ENCODE measurements around the gene ALK.

Gene ALK

GRCh38 chr2:29382486-29382885, 538.9 kb downstream of the ALK start:
- H3K27ac ChIP-seq = no peak overlapping the region
- TF ChIP-seq CTCF (IDR thresholded peaks at IDR 0.05) (no peak), ZFX (IDR thresholded peaks at IDR 0.05; ENCODE audit: borderline replicate concordance) (no peak)

- no peak overlapping the region for H3K27ac ChIP-seq
- TF ChIP-seq ZFX (IDR thresholded peaks at IDR 0.05; ENCODE audit: borderline replicate concordance) (no peak), CTCF (IDR thresholded peaks at IDR 0.05) (no peak)
Measured at GRCh38 chr2:29377788-29378187, 543.6 kb downstream of the ALK start.

- TF ChIP-seq CTCF (IDR thresholded peaks at IDR 0.05) (no peak), ZFX (IDR thresholded peaks at IDR 0.05; ENCODE audit: borderline replicate concordance) (no peak)
- H3K27ac ChIP-seq = no peak overlapping the region
Measured at GRCh38 chr2:29376541-29376940, 544.8 kb downstream of the ALK start.

GRCh38 chr2:29375843-29376242, 545.5 kb downstream of the ALK start:
- TF ChIP-seq CTCF (IDR thresholded peaks at IDR 0.05) (no peak), ZFX (IDR thresholded peaks at IDR 0.05; ENCODE audit: borderline replicate concordance) (no peak)
- no peak overlapping the region for H3K27ac ChIP-seq

- TF ChIP-seq ZFX (IDR thresholded peaks at IDR 0.05; ENCODE audit: borderline replicate concordance) = no peak
- H3K27ac ChIP-seq = no peak overlapping the region
Measured at GRCh38 chr2:29374823-29375222, 546.6 kb downstream of the ALK start.

- no peak overlapping the region for H3K27ac ChIP-seq
- no peak for TF ChIP-seq CTCF (IDR thresholded peaks at IDR 0.05)
- no peak for TF ChIP-seq ZFX (IDR thresholded peaks at IDR 0.05; ENCODE audit: borderline replicate concordance)
Measured at GRCh38 chr2:29373870-29374269, 547.5 kb downstream of the ALK start.

- no peak for TF ChIP-seq CTCF (IDR thresholded peaks at IDR 0.05)
- TF ChIP-seq ZFX (IDR thresholded peaks at IDR 0.05; ENCODE audit: borderline replicate concordance) = no peak
- no peak overlapping the region for H3K27ac ChIP-seq
Measured at GRCh38 chr2:29372185-29372584, 549.2 kb downstream of the ALK start.

GRCh38 chr2:29370581-29371125, 550.7 kb downstream of the ALK start:
- no peak for TF ChIP-seq ZFX (IDR thresholded peaks at IDR 0.05; ENCODE audit: borderline replicate concordance)
- no peak for TF ChIP-seq CTCF (IDR thresholded peaks at IDR 0.05)
- H3K27ac ChIP-seq = no peak overlapping the region

Measured in 22Rv1 (cell line).